RPMI7951 (cell line): ENCODE data around the gene MDFIC. TPM values are rescaled to one million over a fixed set of nuclear protein-coding genes. Genes with fewer than 3 reads are reported as not detected.
A peak's percentile ranks its signal among the peaks of the same experiment; 100 is the strongest.

ENCODE experiments used
- DNase-seq: peaks from one replicate; pipeline ENCODE4 v3.0.0-alpha.2; 2012; ENCODE audit warnings: low read depth
- total RNA-seq: library from RNA; depleted of rRNA; stranded (reverse); fragments of >200 nt; shearing (Covaris generic); gene quantifications from 2 replicates; pipeline ENCODE4 v1.2.3, GENCODE V29; 2014

Gene MDFIC
- total RNA-seq, 1 experiment from 2014 or later, result 38.1 TPM

DNA sequence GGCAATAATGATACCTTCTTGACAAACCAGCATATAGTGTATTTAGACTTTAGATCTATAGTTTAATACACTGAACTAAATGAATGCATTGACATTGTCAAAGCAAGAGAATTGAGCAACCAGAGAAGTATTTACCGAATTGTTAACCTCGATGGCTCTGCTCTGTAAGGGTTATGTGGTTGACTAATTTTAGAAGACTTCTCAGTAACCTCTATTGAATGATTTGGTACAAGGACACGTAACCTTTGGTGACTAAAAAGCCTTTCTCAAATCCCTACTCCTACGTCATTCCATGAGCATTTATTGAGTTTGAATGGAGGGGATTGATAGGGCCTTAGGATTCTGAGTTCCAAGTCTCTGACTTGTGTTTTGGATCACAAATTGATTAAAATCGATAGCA is 67.6 kb downstream of the MDFIC start:
- no peak for DNase-seq

DNA sequence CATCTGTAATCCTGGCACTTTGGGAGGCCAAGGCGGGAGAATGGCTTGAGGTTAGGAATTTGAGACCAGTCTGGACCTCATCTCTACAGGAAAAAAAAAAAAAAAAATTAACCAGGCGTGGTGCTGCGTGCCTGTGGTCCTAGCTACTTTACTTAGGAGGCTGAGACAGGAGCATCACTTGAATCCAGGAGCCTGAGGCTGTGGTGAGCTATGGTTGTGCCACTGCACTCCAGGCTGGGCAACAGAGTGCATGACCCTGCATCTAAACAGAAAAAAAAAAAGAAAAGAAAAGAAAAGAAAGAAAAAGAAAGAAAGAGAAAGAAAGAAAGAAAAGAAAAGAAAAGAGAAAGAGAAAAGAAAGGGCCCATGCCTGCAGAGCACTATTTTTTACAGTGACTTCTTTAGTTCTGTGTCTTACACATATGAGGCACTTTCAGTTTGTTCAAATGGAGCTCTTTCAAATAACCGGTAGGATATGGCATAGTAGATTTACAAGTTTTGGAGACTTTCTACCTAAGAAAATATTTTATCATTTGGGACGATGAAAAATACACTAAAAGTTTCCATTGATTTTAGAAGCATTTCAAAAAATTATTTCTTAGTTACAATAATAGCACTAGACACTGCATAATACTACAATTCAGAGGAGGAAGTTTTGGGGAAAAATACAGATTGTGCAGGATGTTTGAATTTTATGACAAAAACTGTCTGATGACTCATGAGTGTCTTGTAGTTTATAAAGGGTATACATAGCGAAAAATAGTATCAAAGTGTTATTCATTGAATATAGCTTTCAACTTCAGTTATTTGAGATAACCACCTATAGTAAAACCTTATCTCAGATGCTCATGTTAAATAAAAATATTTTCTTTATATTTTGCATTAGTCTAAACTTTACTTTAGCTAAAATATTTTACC is 75.9 kb downstream of the MDFIC start:
- DNase-seq, result no peak

DNA sequence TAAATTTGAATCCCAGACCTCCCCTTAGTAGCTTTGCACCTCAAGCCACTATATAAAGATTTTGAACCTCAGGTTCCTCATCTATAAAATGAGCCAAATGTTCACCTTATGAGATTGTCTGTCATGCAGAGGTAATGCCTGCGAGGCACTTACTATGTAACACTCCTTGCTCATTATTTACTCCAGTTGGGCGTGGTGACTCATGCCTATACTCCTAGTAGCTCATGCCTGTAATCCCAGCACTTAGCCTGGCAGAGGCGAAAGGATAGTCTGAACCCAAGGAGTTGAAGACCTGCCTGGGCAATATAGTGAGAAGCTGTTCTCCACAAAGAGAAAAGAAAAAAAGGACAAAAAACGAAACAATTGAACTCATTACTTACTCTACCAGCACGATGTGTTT is 82.2 kb downstream of the MDFIC start:
- DNase-seq, result peak; percentile 28

DNA sequence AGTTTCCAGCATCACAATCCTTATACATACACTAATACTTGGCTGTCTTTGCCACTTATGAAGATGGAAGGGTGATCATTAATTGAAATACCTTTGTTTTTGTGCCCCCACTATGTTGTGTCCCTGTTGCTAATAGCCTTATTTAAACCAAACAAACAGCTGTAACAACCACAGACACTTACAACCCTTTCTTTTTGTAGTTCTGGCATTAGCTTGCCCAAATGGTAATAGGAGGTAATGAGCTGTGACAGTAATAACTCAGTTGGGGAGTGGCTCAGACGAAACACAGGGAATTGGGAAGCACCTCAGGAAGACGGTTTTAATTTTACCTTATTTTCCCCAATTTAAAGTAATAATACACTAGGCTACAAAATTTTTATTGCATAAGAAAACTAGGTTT is 83.4 kb downstream of the MDFIC start:
- no peak for DNase-seq

DNA sequence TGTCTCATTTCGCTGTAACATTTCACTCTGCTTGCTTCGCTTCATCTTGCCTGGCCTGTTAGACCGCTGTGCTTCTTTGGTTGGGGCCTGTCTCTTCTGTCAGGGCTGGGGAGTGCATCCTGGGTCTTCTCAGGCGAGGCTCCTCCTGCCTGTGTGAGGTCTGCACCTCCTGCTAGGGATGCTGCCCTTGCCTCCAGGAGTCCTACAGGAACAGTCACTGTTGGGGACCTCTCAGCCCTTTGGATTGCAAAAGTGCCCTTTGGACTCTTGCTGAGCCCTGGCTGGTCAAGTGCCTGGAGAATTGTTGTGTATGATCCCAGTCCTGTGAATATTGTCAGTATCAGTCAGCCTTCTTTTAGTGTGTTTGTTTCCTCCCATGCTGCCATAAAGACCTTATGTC is 84.1 kb downstream of the MDFIC start:
- DNase-seq, result no peak

DNA sequence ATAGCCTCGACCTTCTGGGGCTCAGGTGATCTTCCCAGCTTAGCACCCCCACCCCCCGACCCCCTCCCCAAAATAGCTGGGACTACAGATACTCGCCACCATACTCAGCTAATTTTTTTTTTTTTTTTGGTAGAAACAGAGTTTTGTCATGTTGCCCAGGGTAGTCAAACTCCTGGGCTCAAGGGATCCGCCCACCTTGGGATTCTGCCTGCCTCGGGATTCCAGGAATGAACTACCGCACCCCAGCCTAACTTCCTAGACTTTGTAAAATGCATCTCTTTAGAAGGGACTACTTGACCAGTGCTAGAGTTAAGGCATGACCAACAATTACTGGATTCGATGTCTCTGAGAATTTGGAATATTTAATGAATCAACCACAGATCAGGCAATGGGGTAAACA is 85.9 kb downstream of the MDFIC start:
- DNase-seq, result no peak

DNA sequence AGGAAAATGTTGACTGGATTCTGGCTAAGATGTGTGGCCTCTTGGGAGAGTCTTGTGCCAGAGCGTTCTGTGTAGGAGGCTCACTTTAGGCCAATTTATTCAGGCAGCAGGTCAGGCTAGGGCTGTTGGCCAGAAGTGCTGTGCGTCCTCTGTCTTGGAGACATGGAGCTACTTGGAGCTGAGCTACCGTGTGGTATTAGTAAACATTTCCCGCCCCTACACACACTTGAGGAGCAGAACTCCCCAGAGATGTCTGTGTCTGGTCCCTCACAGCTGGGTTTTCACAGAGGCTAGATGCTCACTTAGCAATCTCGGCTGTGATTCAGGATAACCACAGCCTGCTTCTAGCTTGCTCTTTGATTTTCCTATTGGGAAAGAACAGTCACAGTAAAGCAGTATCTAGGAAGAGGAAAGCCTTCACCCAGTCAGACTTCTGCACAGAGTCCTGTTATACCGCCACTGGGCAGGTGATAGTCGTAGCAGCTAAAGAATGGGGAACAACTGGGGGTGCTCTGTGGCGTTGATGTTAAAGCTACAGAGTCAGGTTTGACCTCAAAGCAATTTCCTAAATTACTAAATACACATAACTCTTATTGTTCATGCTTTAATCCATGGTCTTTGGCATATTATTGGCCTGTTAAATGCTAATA is 86.7 kb downstream of the MDFIC start:
- DNase-seq, result no peak

DNA sequence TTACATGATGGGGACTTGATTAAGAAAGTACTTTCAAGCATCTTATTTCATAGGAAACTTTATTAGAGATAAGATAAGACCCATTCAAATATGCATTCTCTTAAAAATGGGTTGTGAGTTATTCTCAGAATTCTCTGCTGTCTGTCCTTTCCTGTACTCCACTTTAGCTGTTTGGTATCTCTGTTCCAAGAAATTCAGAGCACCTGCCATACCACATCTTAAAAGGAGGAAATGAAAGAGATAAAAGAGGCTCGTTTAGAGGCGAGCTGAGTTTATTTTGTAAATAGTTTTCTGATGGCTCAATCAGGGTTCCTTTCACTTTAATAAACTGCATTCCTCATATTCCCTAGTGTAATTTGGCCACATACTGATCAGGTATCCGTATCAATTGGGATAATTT is 87.2 kb downstream of the MDFIC start:
- no peak for DNase-seq

DNA sequence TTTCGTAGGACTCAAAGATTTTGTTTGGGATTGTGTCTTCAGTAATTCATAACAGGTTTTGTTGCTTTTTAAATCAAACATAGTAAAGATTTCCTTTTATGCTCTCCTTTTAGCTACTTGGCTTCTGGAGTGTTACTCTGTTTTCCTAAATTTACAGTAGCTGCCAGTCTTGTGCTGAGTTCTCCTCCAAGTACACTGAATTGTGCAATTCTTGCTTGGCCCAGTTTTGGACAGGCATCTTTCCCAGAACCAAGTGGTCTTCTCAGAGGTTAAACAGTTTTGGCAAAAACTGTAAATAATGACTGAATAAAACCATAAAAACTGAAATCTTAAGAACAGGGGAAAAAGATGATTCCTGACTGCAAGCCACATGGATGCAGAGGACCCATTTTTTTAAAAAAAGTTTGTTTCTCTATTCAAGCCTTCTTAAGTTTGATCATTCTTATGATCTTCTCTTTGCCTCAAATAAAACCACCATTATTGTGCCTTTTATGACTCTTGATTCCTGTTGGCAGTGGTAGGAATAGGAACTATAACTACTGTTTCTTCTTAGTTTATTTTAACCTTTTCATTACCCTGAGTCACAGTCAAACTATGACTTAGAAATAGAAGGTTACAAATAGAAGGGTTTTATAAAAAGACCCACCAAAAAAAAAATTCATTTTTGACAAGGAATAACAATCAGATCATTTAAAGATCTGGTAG is 88.0 kb downstream of the MDFIC start:
- no peak for DNase-seq

DNA sequence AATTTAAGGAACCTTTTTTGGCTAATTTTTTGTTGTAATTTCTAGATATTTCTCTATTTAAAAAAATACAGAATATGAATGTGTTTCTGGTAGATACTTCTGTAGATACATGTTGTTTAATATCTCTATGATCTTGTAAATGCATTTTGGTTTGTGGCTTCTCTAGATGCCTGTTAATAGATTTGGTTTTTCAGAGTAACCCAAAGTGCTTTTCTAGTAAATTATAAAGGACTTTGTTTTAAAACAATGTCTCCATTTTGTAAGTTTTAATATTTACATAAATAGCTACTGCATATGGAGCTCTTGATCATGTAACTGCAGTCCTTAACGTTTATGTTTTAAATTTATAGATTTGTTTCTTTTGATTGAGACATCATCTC is 88.5 kb downstream of the MDFIC start:
- no peak for DNase-seq

DNA sequence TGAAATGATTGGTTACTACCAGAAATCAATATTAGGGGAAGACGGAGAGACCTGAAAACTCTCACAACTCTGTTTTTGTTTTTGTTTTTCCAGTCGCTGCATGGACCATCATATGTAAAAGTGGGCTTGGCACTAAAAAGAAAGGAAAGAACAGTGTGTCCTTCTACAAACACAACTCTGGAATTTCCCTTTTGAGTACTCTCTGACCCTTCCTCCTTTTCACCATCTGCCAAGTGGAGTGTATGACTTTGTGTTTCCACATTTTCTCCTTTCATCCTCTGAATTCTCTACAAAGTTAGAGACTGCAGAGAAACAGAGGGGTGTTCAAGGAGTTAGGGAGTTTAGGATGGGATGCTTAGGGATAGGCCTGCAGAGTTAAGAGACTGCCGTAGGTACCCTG is 92.0 kb downstream of the MDFIC start:
- DNase-seq, result no peak

DNA sequence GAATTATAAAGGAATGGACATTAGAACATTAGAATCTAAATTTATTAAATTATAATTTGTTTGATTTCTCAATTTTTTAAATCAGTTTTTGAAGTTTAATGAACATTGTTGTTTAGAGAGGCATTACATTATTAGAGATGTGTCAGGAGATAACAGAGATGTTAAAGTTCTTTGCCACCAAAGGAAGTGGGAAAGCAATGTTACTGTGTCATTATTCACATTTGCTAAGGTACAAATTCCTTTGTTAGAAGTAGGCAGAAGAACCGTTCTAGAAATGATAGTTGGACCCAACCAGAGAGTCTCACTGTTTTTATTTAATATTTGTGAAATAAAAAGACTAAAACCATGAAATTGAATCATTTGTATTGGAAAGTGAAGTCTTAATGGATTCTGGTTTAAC is 92.9 kb downstream of the MDFIC start:
- DNase-seq, result no peak

DNA sequence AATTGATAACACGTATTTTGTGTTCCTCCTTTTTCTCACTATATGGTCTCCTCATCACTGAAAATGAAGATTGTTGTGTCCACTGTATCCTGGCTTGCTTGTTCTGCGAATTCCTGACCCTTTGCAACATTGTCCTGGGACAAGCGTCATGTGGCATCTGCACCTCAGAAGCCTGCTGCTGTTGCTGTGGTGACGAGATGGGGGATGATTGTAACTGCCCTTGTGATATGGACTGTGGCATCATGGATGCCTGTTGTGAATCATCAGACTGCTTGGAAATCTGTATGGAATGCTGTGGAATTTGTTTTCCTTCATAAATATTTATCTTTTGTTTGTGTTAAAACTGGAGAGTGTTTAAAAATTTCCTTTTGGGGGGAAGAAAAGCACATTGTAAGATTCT is 93.7 kb downstream of the MDFIC start:
- DNase-seq, result no peak

DNA sequence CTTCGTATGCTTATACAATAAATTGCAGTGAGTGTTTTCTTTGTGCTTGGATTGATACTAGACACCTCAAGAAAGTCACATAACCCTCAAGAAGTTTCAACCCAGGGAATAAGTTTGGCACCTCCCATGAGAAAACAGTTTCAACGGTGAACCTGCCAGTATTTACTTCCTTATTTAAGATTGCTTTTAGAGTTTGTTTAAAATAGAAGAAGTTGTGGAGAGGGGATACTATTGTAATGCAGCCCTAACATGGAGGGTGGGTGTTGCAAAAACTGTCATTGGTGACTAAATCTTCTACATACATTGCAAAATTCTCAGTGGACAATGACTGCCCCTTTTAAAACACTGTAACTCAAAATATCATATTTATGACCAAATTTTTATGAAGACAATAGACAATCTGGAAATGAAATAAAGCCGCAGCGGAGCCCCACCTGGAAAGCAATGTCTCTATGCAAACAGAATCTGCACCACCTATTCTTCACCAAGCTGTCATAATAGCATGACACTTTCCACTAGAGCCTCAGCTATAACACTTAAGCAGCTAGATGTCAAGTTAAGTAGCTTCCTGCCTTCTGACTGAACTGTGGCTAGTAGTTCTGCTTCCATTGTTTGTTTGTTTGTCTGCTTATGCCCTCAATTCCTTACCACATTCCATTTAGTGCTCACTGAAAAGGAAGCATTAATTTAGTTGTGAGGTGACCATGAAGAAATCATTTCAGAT is 98.2 kb downstream of the MDFIC start:
- no peak for DNase-seq

DNA sequence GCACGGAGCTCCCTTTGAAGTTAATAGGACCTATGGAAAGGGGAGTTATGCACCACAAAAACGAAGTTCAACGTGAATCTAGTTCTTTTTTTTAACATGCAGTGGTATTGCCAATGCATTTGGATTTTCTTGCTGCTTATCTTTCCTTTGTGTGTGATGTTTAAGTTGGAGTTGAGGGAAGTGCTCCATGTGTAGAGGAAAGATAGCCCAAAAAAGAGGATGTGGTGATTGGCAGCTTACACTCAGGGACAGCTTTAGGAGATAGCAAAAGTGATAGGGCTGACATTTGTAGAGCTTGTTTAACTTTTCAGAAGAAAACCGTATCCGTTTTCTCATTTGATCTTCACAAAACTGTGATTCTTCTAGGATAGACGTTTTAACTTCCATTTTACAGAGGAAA is 101.3 kb downstream of the MDFIC start:
- DNase-seq, result no peak

DNA sequence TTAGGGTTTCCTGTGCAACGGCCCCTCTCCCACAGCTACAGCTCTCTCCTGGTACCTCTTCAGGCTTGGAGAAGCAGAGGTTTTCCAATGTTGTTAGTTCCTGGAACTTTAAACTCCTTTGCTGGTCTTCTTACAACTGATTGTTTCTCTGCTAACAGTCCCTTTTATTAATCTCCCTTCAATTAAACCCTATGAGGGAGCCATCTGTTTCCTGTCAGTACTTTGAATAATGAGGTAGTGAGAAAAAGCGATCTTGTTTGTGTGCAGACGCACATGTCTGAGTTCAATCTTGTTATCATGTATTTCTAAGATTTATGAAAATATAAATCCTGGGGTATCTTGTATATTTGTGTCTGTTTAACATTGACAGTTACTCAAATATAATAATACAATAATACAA is 102.4 kb downstream of the MDFIC start:
- DNase-seq, result no peak

DNA sequence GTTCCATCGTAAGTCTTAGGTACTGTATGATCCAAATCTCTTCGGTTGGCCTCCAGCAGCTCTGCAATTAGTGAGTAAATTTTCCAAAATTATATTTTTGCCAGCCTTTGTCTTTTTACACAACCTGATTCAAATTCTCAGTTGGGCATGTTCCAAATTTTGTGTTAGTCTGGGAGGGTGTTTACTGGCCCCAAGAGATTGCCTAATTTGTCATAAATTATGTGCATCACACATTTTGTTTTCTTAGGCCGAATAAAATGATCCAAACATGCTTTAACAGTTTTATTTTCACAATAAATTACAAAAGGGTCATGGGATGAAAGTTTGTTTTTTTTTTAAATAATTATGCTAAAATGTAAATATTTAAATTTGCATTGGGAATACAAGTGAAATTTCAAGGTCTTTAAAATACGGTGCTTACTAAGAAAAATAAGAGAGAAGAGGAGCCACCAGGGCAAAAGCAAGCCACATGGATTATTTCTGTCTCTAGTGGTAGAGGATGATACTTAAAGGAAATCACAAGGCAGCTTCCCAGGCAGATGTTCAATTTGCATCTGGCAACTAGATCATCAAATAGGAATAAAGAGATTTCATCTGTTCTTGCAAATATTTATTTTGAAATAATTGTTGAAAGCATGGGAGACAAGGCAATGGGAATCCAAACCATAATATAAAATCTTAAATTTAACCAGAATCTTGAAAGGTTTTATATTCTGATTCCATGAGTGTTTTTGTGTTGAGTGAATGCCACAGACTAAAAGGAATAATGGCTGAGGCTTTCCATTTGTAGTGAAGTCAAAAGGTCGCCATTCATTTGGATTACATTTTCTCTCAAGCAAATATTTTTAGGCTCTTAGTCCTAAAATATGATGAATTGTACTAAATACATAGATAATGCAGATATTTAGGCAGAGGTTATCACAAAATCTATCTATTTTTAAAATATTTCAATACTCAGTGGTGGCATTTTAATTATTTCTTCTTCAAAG is 111.1 kb downstream of the MDFIC start:
- no peak for DNase-seq

DNA sequence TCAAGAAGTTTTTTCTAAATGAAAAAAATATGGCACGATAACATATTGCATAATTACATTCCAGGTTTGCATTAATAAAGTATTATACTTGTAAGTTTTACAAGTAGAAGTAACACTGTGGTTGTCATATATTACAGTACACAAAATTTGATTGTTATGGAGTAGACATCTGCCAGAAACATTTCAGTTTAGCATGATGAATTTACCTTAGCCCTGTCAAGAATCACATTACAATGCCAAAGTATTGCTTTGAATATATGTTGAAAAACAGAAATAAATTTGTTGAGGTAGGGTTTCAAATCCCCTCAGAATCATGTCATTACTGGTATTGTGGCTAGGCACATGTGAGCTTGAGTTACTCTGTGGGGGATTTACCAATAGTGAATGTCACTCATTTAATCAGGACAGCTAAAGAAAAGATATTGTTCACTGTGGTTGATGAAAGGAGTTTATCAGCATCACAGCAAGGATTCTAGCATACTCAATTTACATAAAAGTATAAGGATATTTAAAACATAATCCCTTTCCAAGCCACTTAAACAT is 112.1 kb downstream of the MDFIC start:
- no peak for DNase-seq

DNA sequence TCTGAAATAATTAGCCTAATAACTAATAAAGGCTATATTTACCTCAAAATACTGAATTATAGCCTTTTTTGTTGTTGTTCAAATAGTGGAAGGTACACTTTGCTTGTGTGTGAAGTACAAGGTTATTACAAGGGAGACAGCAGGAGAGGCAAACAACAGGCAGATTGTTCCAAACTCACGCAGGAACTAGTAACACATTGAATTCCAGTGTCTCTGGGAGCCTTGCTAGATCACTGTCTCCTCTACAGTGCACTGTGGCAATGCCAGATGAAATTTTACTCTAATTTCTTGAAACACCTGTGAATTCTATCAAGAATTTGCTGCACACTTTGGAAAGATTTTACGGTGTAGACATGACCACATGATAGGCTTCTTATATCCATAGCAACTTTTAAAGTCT is 112.6 kb downstream of the MDFIC start:
- no peak for DNase-seq

DNA sequence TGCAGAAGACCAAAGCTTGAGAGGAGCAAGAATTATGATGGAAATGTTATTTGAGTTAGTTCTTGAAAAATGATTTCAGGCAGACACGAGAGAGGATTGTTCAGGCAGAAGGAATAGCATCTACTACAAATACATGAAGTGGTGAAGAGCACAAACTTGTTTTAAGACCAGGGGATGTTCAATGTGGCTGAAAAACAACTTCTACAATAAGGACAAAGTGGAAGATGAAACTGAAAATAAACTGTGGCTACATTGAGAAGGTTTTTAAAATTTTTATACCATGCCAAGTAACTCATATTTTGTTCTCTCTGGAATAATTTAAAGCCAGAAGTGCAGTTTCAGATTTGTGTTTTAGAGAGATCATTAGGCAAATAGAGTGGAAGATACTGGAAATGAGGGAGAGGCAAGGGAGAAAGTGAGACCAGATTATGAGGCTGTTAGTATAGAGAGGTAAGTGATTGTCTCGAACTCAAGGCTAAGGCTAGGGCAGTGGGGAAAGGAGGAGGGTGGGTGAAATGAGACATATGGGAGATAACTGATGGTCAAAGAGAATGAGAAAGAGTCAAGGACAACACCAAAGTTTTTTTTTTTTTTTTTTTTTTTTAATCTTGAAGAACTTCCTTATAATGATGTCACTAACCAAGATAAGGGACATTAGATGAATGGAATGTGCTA is 115.4 kb downstream of the MDFIC start:
- no peak for DNase-seq
